ENCODE data around the gene NDUFA8. TPM values are rescaled to one million over a fixed set of nuclear protein-coding genes. Genes with fewer than 3 reads are reported as not detected.

NDUFA8 gene
- total RNA-seq, 1 donor from 2014 or later: 49.4 TPM

DNA sequence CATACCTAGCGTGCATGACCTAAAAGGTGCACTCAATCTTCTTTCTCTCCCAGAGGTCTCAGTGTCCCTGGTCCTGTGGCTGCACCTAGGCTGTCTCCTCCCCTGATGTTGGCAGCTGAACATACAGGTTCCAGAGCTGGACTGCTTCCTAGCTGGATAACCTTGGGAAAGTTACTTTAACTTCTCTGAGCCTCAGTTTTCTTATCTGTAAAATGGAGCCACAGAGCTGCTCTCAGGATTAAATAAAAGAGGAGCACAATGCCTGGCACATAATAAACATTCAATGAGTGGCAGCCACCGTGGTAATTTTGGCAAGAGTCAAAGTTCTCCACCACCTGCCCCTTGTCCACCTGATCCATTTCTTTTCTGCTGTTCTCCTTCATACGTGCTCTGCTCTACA is 14.1 kb upstream of the NDUFA8 start:
- TF ChIP-seq, protein P1, sequence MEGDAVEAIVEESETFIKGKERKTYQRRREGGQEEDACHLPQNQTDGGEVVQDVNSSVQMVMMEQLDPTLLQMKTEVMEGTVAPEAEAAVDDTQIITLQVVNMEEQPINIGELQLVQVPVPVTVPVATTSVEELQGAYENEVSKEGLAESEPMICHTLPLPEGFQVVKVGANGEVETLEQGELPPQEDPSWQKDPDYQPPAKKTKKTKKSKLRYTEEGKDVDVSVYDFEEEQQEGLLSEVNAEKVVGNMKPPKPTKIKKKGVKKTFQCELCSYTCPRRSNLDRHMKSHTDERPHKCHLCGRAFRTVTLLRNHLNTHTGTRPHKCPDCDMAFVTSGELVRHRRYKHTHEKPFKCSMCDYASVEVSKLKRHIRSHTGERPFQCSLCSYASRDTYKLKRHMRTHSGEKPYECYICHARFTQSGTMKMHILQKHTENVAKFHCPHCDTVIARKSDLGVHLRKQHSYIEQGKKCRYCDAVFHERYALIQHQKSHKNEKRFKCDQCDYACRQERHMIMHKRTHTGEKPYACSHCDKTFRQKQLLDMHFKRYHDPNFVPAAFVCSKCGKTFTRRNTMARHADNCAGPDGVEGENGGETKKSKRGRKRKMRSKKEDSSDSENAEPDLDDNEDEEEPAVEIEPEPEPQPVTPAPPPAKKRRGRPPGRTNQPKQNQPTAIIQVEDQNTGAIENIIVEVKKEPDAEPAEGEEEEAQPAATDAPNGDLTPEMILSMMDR (conservative IDR thresholded peaks at IDR 0.05; ENCODE audit: low read depth, low read length): no peak
- no peak overlapping the region for H3K4me3 ChIP-seq (ENCODE audit: low read depth, low read length)
- DNase-seq (ENCODE audit: low read depth): no peak

DNA sequence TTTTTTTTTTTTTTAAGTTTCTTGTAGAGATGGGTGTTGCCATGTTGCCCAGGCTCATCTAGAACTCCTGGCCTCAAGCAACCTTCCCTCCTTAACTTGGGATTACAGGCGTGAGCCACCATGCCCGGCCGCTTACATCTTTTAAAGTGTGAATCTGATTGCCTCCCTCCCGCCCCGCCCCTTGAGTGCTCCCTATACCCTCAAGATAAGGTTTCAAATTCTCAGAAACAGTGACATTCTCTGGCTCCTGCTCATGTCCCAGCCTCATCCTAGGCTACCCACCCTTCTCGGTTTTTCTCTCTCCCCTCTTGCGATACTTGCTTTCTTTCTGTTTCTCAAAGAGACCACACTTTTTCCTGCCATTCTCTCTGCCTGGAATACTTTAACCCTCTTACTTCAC is 12.6 kb upstream of the NDUFA8 start:
- H3K4me3 ChIP-seq (ENCODE audit: low read depth, low read length): no peak overlapping the region
- no peak for DNase-seq (ENCODE audit: low read depth)
- TF ChIP-seq, protein P1 (conservative IDR thresholded peaks at IDR 0.05; ENCODE audit: low read depth, low read length): no peak

DNA sequence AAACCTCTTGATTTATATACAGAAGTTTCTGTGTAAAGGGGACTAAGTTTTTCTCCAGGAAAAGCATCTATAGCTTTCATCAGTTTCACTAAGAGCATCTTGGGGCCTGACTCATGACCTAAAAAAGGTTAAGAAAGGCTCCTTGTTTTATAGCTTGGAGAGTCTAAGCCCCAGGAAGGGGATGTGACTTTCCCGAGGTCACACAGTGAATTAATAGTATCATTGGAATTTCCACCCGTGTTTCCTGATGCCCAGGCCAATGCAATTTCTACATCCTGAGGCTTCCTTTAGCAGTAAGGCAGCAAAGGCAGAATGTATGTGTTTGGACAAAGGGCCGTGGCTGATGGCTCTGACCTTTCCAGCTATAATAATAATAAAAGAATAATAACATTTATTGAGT is 8.8 kb upstream of the NDUFA8 start:
- TF ChIP-seq, protein P1 (conservative IDR thresholded peaks at IDR 0.05; ENCODE audit: low read depth, low read length): no peak
- H3K4me3 ChIP-seq (ENCODE audit: low read depth, low read length): no peak overlapping the region
- no peak for DNase-seq (ENCODE audit: low read depth)

DNA sequence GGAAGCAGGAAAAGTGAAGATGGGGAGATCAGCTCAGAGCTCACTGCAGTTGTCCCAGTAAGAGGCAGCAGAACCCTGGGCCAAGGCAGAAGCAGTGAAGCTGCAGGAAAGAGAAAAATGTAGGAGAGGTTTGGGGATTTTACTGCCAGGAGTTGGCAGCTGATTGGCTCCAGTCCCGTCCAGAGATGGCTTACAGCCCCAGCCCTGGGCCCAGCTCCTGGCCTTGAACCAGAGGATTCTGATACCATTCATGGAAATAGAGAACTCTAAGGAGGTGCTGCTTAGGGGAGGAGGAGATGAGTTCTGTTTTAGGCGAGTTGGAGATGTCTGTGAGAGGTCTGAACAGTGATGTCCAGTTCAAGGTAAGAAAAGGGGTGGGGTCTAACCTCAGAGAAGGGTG is 4.7 kb upstream of the NDUFA8 start:
- DNase-seq (ENCODE audit: low read depth): no peak
- no peak overlapping the region for H3K4me3 ChIP-seq (ENCODE audit: low read depth, low read length)
- TF ChIP-seq, protein P1 (conservative IDR thresholded peaks at IDR 0.05; ENCODE audit: low read depth, low read length): no peak

DNA sequence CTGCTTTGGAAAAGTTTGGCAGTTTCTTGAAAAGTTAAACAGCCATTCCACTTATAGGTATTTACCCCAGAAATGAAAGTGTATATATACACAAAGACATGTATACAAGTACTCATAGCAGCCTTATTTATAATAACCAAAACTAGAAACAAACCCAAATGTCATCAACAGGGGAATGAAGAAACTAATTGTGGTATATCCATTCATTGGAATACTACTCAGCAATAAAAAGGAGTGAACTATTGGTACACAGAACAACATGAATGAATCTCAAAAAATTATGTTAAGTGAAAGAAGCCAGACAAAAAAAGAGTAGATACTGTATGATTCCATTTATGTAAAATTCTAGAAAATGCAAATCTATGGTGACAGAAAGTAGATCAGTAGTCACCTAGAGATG is 2.8 kb upstream of the NDUFA8 start:
- TF ChIP-seq, protein P1 (conservative IDR thresholded peaks at IDR 0.05; ENCODE audit: low read depth, low read length): no peak
- H3K4me3 ChIP-seq (ENCODE audit: low read depth, low read length): no peak overlapping the region
- no peak for DNase-seq (ENCODE audit: low read depth)

DNA sequence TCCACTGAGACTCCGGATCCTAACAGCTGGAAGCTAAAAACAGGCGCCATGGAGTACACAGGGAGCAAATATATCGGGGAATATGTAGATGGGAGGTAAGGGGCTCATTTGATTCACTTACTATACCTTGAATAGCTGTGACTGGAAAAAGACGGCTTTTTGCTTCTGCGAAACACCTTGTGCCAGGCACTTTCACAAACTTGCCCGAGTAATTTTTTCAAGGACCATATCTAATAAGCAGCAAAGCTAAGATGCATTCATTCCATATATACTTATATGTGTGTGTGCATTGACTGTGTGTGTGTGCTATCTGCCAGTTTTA is 307 bp upstream of the NDUFA8 start:
- TF ChIP-seq, protein P1 (conservative IDR thresholded peaks at IDR 0.05; ENCODE audit: low read depth, low read length): no peak
- DNase-seq (ENCODE audit: low read depth): no peak
- H3K4me3 ChIP-seq (ENCODE audit: low read depth, low read length): peak overlapping the region; percentile 94

DNA sequence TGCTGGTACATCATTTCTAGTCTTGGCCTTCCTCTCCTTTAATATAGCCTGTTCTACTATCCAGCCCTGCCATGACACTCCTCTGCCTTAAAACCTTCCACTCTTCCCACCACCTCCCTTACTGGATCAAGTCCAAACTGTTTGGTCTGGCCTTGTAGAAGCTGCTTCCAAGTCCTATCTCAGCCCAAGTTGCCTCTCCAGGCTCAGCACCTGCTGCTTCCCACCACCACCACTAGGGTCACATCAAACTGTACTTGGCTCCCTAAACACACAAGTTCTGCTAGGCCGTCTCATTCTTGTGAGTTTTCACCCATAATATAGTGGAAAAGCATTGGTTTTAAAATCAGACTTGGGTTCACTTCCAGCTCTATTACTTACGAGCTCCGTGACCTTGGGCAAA is 1.4 kb downstream of the NDUFA8 start:
- DNase-seq (ENCODE audit: low read depth): no peak
- TF ChIP-seq, protein P1 (conservative IDR thresholded peaks at IDR 0.05; ENCODE audit: low read depth, low read length): peak; percentile 71
- peak overlapping the region; percentile 1 for H3K4me3 ChIP-seq (ENCODE audit: low read depth, low read length)

Measured in epithelial cell of proximal tubule (primary cell).